ENCODE results near the gene UPK1B.

- no peak for TF ChIP-seq CTCF (IDR thresholded peaks at IDR 0.05)
- TF ChIP-seq ZFX (IDR thresholded peaks at IDR 0.05; ENCODE audit: borderline replicate concordance): no peak
These were observed 38.4 kb downstream of the UPK1B start for GRCh38 chr3:119211803-119212202.
